HUDEP-2 (cell line): Measurements from ENCODE around the gene USP34.
A peak's percentile ranks its signal among the peaks of the same experiment; 100 is the strongest.
"Not testable (repeated sequence)": the region's sequence is repeated elsewhere in the genome, so short reads cannot be mapped to it uniquely, and the experiment has no call there.

Experiments used
- DNase-seq, 76 experiments: peaks; one replicate each; lab custom pipeline; 2025; ENCODE audit not compliant: unreplicated experiment in 76 of 76; lab: John Stamatoyannopoulos, UW

Gene USP34

DNA sequence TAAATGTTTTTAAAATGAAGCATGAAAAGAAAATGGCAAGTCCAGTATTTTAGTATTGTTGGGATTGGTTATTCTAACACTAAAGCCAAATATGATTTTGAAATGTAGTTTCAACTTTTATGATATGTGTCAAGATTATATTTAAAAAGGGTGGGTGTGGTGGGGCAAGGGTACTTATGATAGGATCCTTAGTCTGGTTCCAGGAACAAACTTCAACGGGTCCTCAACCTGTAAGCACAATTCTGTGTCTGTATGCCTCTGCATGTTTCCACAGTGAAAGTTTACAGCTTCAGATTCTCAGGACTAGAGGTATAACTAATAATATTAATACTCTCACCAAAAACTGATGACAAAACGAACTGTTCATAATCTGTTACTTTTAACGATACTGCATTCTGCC is 5.8 kb downstream of the USP34 start:
- DNase-seq: no peak

- DNase-seq: no peak
These were observed 7.0 kb downstream of the USP34 start for GRCh38 chr2:61463769-61464475.

GRCh38 chr2:61461404-61461803 is 9.5 kb downstream of the USP34 start:
- DNase-seq: no peak

DNA sequence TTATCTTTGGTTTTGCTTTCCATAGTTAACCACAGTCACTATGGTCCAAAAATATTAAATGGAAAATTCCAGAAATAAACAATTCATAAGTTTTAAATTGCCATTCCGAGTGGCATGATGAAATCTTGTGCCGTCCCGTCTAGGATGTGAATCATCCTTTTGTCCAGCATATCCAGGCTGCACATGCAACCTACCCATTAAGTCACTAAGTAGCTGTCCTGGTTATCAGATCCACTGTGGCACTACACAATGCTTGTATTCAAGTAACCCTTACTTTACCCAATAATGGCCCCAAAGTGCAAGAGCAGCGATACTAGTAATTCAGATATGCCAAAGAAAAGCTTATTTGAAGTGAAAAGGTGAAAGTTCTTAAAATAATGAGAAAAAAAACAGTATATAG is 10.7 kb downstream of the USP34 start:
- no peak for DNase-seq

DNA sequence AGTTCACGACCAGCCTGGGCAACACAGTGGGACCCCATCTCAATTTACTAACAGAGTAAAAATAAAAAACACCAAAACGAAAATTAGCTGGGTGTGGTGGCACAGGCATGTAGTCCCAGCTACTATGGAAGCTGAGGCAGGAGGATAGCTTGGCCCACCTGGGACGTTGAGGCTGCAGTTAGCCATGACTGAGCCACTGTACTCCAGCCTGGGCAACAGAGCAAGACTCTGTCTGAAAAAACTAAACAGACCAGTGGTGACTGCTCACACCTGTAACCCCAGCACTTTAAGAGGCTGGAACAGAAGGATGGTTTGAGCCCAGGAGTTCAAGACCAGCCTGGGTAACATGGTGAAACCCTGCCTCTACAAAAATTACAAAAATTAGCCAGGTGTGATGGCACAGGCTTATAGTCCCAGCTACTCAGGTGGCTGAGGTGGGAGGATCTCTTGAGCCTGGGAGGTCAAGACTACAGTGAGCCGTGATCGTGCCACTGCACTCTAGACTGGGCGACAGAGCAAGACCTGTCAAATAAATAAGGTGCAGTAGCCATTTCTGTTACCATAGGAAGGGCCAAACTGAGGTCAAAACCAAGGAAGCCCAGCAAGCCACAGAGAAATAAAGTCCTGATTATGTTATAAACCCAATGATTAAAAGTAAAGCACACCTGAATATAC is 14.0 kb downstream of the USP34 start:
- DNase-seq: no peak

DNA sequence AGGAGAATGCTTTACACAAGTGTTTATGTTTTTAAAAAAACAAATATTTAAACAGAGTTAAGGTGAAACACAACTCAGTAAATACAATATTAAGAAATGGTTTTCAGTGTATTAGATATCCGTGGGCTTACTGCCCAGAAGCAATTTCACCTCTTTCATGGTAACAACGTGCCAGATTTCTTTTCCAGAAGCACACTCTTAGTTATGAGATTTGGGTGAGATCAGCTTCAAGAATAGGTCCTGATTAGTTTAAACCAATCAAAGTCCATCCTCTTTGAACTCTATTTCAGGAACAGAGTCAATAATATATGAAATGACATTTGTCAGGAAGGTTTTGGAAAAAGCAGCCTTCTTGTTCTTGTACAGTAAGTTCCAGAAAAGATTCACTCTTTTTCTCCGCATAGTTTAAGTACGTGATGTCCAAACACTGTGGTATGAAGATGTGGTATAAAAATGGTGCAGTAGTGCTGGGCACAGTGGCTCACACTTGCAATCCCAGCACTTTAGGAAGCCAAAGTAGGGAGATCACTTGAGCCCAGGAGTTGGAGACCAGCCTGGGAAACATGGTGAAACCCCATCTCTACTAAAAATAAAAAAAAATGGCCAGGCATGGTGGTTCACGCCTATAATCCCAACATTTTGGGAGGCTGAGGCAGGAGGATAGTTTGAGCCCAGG is 14.7 kb downstream of the USP34 start:
- no peak for DNase-seq

DNA sequence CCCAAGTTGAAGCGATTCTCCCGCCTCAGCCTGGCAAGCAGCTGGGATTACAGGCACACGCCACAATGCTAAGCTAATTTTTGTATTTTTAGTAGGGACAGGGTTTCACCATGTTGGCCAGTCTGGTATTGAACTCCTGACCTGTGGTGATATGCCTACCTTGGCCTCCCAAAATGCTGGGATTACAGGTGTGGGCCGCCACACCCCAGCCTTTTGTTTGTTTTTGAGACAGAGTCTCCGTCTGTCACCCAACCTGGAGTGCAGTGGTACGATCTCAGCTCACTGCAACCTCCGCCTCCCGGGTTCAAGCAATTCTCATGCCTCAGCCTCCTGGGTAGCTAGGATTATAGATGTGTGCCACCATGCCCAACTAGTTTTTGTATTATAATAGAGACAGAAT is 15.9 kb downstream of the USP34 start:
- not testable (repeated sequence) for DNase-seq

GRCh38 chr2:61454383-61454782 is 16.5 kb downstream of the USP34 start:
- no peak for DNase-seq

GRCh38 chr2:61452392-61452791 is 18.5 kb downstream of the USP34 start:
- DNase-seq: no peak

- DNase-seq: no peak
These were observed 19.7 kb downstream of the USP34 start for GRCh38 chr2:61451178-61451577.

GRCh38 chr2:61450144-61450543 is 20.7 kb downstream of the USP34 start:
- no peak for DNase-seq

DNA sequence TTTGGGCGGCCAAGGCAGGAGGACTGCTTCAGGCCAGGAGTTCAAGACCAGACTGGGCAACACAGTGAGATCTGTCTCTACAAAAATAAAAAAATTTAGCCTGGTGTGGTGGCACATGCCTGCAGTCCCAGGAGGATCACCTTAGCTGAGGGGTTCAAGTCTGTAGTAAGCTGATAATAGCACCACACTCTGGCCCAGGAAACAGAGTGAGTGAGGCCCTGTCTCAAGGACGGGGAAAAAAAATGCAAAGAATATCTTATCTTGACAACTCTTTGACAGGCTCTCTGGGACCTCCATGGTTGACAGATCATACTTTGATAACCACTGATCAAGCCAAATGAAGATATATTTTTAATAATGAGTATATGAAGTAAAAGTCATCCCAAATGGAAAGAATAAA is 22.7 kb downstream of the USP34 start:
- DNase-seq: peak in 31 of 76 experiments; percentile 3 to 59 (median 36)

GRCh38 chr2:61446971-61447370 is 23.9 kb downstream of the USP34 start:
- DNase-seq: not testable (repeated sequence)

- DNase-seq: no peak
These were observed 27.4 kb downstream of the USP34 start for GRCh38 chr2:61443342-61444041.

DNA sequence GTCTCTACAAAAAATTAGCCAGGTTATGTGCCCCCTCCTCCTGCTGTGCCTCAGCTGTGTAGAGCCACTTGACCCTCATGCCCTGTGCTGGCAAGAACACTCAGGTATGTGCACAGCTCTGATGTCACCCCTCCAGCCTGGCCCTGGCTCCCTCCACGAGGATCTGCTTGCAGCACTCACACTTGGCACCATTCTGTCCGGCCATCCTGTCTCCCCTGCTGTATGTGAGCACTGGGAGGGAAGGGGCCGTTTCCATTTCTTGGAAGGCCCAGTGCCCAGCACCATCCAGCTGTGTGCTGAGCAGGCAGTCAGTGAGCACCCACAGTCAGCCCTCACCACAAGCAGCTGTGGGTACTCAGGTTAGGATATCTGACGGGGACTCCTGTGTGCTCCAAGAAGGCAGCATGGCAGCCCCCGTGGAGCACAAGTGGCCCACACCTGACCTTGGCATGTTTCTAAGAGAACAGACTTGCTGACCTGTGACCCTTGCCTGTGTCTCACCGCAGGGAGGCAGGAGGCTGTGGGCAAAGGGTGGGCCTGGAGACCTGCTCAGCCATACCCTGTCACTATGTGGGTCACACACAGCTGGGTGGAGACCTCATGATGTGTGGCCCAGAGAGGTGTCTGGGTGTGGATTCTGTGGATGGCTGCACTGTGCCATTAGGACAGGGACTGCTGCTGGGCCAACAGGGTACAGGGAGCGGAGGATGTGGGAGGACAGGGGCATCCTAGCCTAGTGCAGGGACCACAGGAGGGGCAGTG is 31.5 kb downstream of the USP34 start:
- no peak for DNase-seq

DNA sequence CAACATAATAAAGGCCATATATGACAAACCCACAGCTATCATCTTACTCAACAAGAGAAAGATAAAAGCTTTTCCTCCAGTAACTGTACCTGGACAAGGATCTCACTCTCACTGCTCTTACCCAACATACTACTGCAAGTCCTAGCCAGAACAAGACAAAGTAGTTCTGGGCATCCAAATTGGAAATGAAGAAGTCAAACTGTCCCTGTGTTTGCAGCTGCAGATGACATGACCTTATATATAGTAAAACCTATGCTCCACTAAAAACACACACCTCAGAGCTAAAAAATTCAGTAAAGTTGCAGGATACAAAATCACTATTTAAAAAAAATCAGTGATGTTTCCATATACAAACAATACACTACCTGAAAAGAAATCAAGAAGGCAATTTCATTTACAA is 32.2 kb downstream of the USP34 start:
- no peak for DNase-seq

DNA sequence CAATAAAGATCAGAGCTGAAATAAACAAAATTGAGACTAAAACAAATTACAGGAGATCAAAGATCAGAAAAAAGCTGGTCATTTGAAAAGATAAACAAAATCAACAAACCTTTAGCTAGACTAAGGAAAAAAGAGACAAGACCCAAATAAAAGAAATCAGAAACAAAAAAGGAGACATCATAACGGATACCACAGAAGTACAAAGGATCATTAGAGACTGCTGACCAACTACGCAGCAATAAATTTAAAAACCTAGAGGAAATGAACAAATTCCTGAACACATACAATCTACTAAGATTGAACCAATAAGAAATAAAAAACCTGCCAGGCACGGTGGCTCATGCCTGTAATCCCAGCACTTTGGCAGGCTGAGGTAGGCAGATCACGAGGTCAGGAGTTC is 33.7 kb downstream of the USP34 start:
- no peak for DNase-seq

- DNase-seq: no peak
These were observed 34.8 kb downstream of the USP34 start for GRCh38 chr2:61436092-61436491.

- DNase-seq: no peak
These were observed 35.6 kb downstream of the USP34 start for GRCh38 chr2:61435291-61435690.

DNA sequence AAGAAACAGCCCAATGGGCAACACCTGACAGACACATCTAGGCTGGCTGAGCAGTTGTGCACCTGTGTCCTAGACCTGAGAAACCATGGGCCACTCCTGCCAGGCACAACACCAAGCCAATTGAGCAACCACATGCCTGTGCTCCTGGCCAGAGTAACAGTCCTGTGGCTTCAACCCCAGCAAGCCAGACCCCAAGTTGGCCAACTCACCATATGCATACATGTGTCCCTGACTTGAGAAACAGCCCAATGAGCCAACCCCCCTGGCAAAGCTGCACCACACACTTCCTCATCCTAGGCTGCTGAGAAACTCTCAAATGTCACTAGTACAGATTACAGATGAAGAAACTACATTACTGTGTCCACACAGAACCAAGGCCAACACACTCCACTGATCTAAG is 36.6 kb downstream of the USP34 start:
- no peak for DNase-seq

DNA sequence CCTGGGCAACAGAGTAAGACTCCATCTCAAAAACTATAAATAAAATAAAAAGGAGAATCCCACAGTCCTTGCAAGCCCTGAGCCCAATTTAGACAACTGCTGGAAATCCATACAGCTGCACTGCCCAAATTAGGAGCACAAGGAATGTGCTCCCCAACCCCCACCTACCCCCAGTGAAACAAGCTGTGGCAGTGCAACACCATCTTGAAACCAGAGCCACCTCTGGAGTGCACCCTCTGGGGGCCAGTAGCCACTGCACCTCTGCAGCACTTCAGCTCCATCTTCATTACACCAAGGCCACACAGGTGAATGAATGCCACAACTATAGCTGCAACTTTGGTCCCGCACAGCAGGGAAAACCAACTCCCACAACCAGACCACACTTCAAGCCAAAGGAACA is 37.3 kb downstream of the USP34 start:
- no peak for DNase-seq
